Left colon (tissue), 2 donors: ENCODE results near the gene CYBC1. TPM values are rescaled to one million over a fixed set of nuclear protein-coding genes. Genes with fewer than 3 reads are reported as not detected.
A peak's percentile ranks its signal among the peaks of the same experiment; 100 is the strongest.
"Not testable (repeated sequence)": the region's sequence is repeated elsewhere in the genome, so short reads cannot be mapped to it uniquely, and the experiment has no call there.

Experiments used
- ATAC-seq: fragments of 200-7000 bp; cut with Tn5 transposase; one replicate; pipeline ENCODE4 v1.9.1; 2020; ENCODE audit warnings: mild to moderate bottlenecking, moderate library complexity
- DNase-seq, 2 donors: peaks; one replicate each; pipeline ENCODE4 v3.0.0-alpha.2; 2020
- intact Hi-C, 2 donors: fragments of 100-400 bp; cut with DNase I in 1 of 2; cut with micrococcal nuclease in 1 of 2; formaldehyde crosslinking; loops; one replicate each; pipeline versions ENCODE4 v1.11.2 to v1.14.0; 2022; cut with DNase I, micrococcal nuclease
- total RNA-seq, 2 donors: library from RNA; stranded (reverse); fragmentation: NEBNext Ultra II Directional; extraction: Animal tissue kit (Norgen Biotek cat#: 25700); gene quantifications; one replicate each; pipeline ENCODE4 v1.2.1, GENCODE V29; 2021
- donor health status: DM: no; HTN: no; CAD: no.
- donor health status: DM: yes; HTN: yes; CAD: no.

Gene CYBC1
- total RNA-seq, 2 donors from 2014 or later: 60.8 to 77.8 TPM

- DNase-seq (no peak), ATAC-seq (no peak)
- intact Hi-C loops: no loop called here
Observed at GRCh38 chr17:82415786-82416185, 34.8 kb downstream of the CYBC1 start.

- no peak for ATAC-seq
- intact Hi-C loops: no loop called here
- DNase-seq: no peak
Observed at GRCh38 chr17:82415336-82415735, 35.2 kb downstream of the CYBC1 start.

DNA sequence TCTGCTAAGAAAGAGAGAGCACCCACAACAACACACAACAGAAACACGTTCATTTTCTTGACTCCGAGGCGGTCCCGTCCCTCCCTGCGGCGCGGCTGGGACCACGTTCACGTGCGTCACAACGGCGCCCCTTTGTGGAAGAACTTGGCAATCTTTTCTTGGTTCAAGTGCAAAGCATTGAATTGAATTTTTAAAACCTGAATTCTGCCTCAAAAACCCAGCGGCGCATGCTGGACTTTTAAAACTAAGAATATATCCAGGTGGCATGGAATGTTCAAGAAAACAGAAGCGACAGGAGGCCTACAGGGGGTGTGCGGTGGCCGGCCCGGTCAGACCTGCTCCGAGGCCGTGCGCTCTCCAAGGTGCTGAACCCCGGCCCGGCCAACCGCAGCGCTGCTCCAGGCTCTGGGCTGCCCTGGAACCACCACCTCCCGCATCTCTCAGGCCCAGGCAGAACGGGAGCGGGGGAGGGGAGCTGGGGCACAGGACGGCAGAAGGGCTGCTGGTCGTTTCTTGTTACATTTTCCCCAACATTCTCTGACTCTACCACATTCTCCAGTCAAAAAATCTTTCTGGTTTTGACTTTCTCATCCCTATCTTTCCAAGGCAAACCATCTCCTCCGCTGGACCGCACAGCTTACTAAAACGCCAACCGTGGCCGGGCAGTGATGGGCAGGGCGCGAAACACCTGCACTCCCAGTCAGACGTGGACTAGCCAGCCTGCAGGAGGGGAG, 35.8 kb downstream of the CYBC1 start:
- intact Hi-C loops: loop anchor here (5.0 kb wide), 2 partner anchors 57 to 62 kb away; partner anchors contain the start of gene TEX19 (in 1 of the 2)
- peak; percentile 56 to 83 for DNase-seq
- ATAC-seq: peak; percentile 48

GRCh38 chr17:82412535-82413520, 37.7 kb downstream of the CYBC1 start:
- no peak for DNase-seq
- ATAC-seq: no peak
- intact Hi-C loops: loop anchor here (5.0 kb wide), 2 partner anchors 56 to 61 kb away; partner anchors contain the start of gene TEX19 (in 1 of the 2)

- intact Hi-C loops: loop anchor here (5.0 kb wide), 2 partner anchors 55 to 60 kb away; partner anchors contain the start of gene TEX19 (in 1 of the 2)
- ATAC-seq, DNase-seq: not testable (repeated sequence)
Observed at GRCh38 chr17:82412081-82412480, 38.5 kb downstream of the CYBC1 start.

DNA sequence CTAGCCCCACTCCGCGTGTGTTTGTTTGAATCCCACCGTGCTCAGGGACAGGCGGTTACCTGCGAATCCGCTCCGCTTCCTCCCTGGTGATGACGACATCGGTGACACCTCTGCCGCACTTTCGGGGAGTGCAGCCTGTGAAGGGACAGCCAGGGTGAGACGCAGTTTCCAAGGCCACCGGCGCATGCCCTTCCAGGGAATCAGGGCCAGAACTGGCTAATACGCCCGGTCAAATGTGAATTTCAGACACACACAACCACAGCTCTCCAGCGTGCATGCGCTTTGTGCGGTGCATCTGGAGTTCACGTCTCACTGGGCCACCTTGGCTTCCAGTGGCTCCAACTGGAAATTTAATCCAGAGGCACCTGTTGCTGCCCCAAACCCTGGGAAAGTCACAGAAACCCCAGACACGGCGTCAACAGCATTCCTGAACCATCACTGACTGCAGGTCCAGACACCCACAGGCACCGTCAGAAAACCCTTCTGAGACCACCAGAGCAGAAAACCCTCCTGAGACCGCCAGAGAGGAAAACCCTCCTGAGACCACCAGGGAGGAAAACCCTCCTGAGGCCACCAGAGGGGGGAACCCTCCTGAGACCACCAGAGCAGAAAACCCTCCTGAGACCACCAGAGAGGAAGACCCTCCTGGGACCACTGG, 39.0 kb downstream of the CYBC1 start:
- DNase-seq (no peak), ATAC-seq (no peak)
- intact Hi-C loops: loop anchor here (5.0 kb wide), 2 partner anchors 54 to 59 kb away; partner anchors contain the start of gene TEX19 (in 1 of the 2)

DNA sequence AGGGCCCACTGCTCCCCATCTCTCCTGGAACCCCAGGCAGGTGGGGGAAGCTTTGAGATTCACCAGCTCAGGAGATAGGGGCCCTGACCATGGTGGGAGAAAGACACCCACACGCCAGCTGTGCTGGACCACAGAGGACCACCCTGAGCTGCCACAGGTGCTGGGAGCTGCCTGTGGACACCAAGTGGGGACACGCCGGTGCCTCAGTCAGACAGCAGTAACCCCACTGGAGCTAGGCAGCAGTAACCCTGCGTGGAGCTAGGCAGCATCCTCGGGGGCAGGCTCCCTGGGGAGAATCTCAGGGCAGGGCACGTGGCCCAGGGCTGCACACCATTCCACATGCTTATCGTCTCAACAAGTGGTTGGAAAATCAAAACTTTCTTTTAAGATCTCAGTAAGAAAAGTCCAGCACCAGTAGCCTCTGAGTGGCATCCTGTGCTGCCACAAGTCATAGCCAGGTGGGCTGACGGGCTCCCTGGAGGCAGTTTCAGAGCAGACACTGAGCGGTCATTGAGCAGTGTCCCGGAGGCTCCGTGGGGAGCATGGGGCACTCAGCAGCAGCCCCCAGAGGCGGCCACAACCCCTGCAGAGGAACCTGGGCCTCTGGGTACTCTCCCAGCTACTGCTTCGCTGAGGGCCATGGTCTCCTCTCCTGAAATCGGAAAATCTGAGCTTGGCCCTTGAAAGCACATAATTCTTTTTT, 40.4 kb downstream of the CYBC1 start:
- ATAC-seq (no peak), DNase-seq (no peak)
- intact Hi-C loops: loop anchor here (5.0 kb wide), 2 partner anchors 53 to 58 kb away; partner anchors contain the start of gene TEX19 (in 1 of the 2)

DNA sequence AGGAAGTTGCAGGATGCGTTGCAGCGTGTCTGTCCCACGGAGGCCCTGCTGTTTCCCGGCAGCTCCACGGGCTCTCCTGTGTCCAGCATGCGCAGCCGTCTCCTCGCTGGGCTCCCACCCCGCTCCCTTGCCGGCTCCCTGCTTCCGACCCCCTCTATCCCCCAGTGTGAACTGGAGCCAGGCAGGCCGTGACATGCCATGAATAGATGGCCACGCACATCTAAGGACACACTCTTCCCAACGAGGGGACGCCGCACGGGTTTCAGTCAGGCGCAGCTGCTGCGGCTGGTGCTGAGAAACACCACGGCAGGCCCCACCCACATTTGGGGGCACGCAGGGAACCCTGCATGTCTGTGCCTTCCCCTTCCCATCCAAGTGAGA, 41.6 kb downstream of the CYBC1 start:
- no peak for DNase-seq
- intact Hi-C loops: no loop called here

DNA sequence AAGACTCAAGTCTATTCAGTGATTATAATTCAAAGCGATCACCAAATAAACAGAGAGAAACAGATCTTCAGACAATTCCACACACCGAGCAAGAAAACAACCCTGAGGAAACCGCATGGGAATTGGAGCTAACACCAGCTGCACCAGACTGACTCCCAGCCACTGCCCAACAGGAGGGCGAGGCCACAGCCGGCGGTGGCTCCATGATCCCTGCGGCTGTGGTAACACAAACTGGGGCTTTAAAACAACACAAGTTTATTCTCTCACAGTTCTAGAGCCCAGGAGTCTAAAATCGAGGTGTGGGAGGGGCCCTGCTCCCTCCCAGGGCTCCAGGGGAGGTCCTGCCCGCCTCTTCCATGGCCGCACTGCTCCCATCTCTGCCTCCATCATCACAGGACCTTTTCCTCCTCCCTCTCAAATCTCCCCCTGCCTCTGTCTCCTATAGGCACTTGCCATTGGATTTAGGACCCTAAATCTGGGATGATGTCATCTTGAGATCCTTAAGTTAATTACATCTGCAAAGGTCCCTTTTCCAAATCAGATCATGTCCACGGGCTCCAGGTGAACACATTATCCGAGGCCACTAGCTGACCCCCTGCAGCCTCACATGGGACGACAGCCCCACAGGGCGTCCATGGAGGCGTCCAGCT, 42.1 kb downstream of the CYBC1 start:
- DNase-seq: no peak
- intact Hi-C loops: no loop called here
- ATAC-seq: no peak

More for the DNA sequence above, 41.6 kb downstream of the CYBC1 start:
- no peak for ATAC-seq

GRCh38 chr17:82407255-82407654, 43.3 kb downstream of the CYBC1 start:
- intact Hi-C loops: no loop called here
- no peak for DNase-seq
- ATAC-seq: no peak

GRCh38 chr17:82406131-82406671, 44.4 kb downstream of the CYBC1 start:
- ATAC-seq: no peak
- intact Hi-C loops: no loop called here
- no peak for DNase-seq

DNA sequence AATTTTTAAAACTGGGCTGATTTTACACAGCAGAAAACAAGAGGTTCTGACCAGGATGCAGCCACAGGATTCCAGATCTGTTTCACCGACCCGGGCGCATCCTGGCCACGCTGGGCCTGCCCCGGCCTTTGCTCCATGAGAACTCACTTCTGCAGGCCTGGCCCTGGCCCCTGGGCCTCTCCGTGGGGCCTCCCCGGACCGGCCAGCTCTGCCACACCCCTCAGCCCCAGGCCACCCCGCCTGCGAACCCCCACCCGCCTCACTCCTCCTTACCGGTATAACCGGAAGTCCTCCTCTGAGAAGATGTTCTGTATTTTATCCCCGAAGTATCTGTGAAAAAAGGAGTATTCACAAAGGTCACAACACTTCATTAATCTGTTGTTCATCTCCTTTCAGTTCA, 45.5 kb downstream of the CYBC1 start:
- DNase-seq (no peak), ATAC-seq (no peak)
- intact Hi-C loops: no loop called here

GRCh38 chr17:82403662-82404660, 46.6 kb downstream of the CYBC1 start:
- ATAC-seq (no peak), DNase-seq (no peak)
- intact Hi-C loops: no loop called here

DNA sequence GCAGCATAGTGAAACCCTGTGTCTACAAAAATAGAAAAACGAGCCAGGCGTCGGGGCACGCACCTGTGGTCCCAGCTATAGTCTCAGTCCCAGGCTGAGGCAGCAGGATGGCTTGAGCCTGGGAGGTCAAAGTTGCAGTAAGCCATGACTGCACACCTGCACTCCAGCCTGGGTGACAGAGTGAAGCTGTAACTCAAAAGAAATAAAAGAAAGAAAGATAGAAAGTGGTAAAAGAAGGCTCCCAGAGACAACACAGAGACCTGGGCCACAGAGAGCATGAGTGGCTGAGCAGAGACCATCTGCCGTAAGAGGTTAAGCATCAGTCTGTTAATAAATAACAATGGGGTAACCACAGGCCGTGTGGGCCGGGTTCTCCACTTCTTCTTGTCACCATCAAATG, 47.7 kb downstream of the CYBC1 start:
- no peak for DNase-seq
- intact Hi-C loops: no loop called here
- ATAC-seq: no peak

DNA sequence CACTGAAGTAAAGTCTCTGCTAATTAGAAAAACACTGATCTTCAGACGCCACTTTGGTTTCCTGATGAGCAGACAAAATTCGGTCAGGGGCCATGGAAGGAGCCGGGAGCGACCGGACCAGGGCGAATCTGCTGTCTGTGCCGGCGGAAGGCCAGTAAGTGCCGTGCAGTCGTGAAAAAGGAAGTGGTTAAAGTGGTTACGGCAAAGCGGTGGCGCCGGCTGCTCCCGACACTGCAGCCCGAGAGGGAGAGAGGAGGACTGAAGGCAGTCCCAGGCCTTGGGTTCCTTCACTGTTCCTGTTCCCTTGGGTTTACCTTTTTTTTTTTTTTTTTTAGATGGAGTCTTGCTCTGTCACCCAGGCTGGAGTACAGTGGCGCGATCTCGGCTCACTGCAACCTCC, 49.7 kb downstream of the CYBC1 start:
- ATAC-seq (peak; percentile 29), DNase-seq (peak; percentile 52 to 56)
- intact Hi-C loops: no loop called here

GRCh38 chr17:82400206-82400605, 50.3 kb downstream of the CYBC1 start:
- ATAC-seq: no peak

More at GRCh38 chr17:82400206-82400605, 50.3 kb downstream of the CYBC1 start:
- no peak for DNase-seq
- intact Hi-C loops: no loop called here
